GM12875 (cell line): ENCODE data around the gene MYOF.

ENCODE experiments used
- H3K4me3 ChIP-seq: one replicate; pipeline ENCODE4 v1.5.1; 2011; ENCODE audit warnings: low read depth, low read length, control low read depth
- TF ChIP-seq, protein P1 (sequence below): IDR thresholded peaks from 2 replicates; pipeline ENCODE4 v1.5.1; 2011; ENCODE audit warnings: low read depth, mild to moderate bottlenecking, control low read depth, inconsistent platforms, low read length, moderate library complexity, borderline replicate concordance; ENCODE audit not compliant: insufficient read depth

The MYOF gene, protein sequence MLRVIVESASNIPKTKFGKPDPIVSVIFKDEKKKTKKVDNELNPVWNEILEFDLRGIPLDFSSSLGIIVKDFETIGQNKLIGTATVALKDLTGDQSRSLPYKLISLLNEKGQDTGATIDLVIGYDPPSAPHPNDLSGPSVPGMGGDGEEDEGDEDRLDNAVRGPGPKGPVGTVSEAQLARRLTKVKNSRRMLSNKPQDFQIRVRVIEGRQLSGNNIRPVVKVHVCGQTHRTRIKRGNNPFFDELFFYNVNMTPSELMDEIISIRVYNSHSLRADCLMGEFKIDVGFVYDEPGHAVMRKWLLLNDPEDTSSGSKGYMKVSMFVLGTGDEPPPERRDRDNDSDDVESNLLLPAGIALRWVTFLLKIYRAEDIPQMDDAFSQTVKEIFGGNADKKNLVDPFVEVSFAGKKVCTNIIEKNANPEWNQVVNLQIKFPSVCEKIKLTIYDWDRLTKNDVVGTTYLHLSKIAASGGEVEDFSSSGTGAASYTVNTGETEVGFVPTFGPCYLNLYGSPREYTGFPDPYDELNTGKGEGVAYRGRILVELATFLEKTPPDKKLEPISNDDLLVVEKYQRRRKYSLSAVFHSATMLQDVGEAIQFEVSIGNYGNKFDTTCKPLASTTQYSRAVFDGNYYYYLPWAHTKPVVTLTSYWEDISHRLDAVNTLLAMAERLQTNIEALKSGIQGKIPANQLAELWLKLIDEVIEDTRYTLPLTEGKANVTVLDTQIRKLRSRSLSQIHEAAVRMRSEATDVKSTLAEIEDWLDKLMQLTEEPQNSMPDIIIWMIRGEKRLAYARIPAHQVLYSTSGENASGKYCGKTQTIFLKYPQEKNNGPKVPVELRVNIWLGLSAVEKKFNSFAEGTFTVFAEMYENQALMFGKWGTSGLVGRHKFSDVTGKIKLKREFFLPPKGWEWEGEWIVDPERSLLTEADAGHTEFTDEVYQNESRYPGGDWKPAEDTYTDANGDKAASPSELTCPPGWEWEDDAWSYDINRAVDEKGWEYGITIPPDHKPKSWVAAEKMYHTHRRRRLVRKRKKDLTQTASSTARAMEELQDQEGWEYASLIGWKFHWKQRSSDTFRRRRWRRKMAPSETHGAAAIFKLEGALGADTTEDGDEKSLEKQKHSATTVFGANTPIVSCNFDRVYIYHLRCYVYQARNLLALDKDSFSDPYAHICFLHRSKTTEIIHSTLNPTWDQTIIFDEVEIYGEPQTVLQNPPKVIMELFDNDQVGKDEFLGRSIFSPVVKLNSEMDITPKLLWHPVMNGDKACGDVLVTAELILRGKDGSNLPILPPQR (N-terminal part only)

DNA sequence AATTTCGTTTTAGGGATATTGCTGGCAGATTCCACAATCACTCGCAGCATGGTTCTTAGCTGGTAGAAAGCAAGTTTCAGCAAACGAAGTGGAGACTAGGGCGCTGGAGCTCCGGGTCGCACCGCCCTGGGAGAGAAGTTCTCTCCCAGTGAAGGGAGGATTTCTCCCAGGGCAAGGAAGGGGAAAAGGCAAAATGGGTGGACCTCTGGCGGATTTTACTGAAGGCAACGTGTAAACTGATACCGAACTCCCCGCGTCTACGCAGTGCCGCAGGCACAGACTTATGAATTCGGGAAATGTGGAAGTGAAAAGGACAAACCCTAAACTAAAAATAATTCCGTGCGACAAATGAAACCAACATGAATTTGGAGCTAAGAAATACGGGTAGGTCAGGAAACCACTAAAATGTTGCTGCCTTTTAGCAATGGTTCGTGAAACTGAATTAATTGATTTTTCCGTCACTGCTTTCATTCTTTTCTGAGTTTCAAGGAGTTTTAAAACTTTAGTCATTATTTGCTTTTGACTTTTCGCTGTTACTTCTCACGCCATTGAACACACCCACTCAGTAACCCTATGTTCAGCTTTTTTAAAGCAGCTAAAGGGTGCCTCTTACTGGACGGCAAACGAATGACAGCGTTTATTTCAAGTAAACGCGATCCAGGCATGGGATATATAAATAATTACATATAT is at the start of gene MYOF:
MYOF (minus strand) TSS at position 190 of the 690 bp plus-strand sequence; CDS start at position 50, 140 bp downstream.
- TF ChIP-seq, protein P1, sequence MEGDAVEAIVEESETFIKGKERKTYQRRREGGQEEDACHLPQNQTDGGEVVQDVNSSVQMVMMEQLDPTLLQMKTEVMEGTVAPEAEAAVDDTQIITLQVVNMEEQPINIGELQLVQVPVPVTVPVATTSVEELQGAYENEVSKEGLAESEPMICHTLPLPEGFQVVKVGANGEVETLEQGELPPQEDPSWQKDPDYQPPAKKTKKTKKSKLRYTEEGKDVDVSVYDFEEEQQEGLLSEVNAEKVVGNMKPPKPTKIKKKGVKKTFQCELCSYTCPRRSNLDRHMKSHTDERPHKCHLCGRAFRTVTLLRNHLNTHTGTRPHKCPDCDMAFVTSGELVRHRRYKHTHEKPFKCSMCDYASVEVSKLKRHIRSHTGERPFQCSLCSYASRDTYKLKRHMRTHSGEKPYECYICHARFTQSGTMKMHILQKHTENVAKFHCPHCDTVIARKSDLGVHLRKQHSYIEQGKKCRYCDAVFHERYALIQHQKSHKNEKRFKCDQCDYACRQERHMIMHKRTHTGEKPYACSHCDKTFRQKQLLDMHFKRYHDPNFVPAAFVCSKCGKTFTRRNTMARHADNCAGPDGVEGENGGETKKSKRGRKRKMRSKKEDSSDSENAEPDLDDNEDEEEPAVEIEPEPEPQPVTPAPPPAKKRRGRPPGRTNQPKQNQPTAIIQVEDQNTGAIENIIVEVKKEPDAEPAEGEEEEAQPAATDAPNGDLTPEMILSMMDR = peak; percentile 43; the same call in 1 of the 2 replicates
- peak within 1 kb of the TSS; percentile 8 for H3K4me3 ChIP-seq

DNA sequence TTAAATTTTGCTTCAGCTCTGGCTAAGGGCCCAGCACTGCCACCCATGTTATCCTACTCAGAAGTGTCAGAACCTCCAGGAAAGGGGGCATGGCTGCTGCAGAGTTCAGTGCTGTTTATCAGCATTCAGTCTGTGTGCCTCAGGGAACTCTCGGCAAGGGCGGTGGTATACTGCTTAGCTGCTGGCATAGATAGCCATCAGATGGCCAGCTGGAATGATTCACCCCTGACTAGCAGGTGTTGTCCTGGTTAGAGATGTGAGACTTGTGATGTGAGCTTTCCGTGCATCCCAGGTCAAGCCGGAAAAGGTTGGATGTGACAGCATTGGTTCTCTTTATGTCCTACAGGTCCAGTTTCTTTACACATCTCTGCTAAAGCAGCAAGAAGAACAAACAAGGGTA is 36.4 kb upstream of the MYOF start:
- H3K4me3 ChIP-seq = no peak overlapping the region
- TF ChIP-seq, protein P1 = no peak

DNA sequence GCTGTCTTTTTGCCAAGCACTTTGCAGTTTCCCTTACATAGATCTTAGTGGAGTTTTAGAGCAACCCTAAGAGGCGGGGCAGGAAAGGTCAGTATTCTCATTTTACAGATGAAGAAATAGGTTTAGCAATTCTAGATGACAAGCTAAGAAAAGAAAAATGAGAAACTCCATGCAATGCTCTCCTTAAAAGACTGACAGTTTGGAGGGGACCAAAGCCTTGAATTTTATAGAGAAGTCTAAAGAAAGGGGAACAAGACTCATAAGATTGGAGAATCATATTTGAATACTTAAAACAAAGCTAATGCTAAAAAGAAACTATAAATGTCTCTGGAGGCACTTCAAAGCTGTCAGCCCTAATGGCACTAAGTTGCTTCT is 33.9 kb upstream of the MYOF start:
- TF ChIP-seq, protein P1 = no peak
- no peak overlapping the region for H3K4me3 ChIP-seq

DNA sequence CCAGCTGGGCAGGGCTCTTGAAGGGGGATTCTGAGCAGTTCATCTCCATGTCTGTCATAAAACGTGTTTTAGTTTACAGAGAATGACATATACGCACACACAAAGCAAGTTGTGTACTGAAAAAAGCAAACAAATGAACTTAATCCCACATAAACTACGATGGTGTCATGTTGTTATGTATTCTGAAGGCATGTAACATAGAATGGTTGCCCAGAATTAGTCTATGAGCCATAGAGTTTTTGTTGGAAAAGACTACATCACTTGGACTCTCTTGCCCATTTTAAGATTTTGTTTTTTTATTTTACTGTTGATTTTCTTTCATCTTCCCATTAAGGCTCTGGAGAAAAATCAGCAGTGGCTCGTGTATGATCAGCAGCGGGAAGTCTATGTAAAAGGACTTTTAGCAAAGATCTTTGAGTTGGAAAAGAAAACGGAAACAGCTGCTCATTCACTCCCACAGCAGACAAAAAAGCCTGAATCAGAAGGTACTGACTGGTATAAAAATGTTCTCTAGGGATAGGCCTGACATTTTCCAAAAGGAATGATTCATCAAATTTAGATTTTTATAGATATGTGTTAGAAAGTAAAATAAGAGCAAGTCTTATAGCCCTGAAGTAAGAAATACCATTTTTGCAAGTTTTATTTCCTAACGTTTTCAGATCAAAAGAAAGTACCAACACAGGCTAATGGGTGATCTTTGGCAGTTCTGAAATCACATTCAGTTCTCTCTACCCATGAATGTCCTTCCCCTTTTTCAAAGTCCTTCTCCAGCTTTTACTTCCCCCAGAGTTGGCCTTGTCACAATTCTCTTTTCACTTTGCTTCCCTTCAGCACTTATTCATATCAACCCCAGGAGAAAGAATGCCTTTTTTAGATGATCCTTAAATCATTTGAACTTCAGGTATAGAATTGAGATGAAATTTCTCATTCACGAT is 33.2 kb upstream of the MYOF start:
- TF ChIP-seq, protein P1 = no peak

DNA sequence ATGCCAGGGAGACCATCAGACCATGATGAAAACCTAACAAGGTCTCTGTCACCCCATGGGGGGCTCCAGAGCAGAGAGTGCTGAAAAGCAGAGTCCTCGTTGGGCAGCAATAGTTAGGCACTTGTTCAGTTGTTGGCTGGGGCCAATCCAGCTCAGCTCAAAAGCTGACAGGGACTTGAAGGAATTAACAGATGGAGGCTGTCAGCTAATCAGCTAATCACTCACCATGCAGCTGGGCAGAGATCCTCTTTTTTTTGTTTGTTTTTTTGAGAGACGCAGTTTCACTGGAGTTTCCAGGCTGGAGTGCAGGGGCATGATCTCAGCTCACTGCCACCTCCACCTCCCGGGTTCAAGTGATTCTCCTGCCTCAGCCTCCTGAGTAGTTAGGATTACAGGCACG is 32.4 kb upstream of the MYOF start:
- TF ChIP-seq, protein P1 = no peak
- H3K4me3 ChIP-seq = no peak overlapping the region

More for the DNA sequence above, 33.2 kb upstream of the MYOF start:
- H3K4me3 ChIP-seq = no peak overlapping the region

DNA sequence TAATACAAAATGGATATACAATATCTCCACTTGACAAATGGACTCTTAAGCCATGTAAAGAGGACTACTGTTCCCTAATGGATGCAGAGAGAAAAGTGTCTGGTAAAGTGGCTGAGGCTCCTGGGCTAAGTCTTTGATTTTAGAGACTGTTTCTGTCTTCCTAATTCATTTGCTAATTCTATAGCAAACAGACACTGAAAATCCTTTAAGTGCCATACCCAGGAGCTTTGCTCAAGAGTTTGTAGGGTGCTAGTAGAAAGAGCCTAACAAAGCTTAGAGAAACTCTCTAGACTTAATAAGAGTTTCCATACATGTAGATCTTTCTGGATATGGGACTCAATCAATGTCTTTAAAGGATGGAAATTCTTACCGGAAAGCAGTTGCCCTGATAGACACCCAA is 31.0 kb upstream of the MYOF start:
- TF ChIP-seq, protein P1 = no peak

More for the DNA sequence above, 31.0 kb upstream of the MYOF start:
- no peak overlapping the region for H3K4me3 ChIP-seq
